ENCODE data around the gene CRK. TPM values are rescaled to one million over a fixed set of nuclear protein-coding genes. Genes with fewer than 3 reads are reported as not detected.
A peak's percentile ranks its signal among the peaks of the same experiment; 100 is the strongest.

Gene CRK
- total RNA-seq, 5 donors from 2014 or later (not counting 1 experiment from before 2014, with no cell fraction given): 18.0 to 26.8 (median 22.6) TPM

DNA sequence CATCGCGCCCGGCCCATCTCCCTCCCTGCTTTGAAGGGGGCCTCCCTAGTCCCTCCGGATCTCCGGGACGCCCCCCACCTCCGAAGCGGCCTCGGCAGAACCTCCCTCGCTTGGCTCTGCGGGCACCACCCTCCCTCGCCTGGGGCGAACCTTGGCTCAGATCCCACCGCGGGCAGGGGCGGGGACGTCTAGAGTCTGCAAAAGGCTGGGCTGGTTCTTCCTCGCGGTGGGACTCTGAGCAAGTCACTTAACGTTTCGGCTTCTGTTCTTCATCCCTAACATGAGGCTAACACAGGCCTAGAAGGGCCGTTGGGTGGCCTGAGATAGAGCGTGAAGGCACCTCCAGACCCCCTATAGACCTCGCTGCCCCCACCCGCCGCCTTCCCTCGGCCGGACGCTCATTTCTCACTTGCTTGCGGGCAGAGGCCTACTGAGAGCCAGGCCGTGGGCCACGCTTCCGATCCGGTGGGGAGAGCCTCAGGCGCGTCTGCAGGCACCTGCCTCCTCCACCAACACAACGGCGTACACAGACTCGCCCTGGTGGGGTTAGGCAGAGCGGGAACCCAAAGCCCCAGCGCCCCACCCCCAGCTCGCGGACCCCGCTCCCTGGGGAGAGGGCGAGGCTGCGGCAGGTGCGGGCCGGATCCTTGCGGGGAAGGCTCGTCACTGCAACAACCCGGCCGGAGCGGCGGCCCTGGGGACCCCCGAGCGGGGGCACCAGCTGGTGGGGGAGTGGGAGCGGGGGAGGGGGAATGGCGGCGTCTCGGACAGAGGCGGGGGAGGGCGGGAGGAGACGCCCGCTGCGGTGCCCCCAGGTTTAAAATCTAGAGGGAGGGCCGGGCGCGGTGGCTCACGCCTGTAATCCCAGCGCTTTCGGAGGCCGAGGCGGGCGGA is 31.0 kb upstream of the CRK start:
- H3K27ac Mint-ChIP-seq: peak overlapping the region; percentile 90 to 93
- peak; percentile 51 to 85 (median 68) for DNase-seq
- ChIA-PET CTCF (interaction anchor here in 1 of 2 donors (1.0 to 1.2 kb wide), 3 partner anchors 29 to 122 kb away, joined by 3 to 6 read pairs (median 3); no protein-coding TSS in a partner anchor), POLR2A (interaction anchor here in 1 of 2 donors (0.7 kb wide), 1 partner anchor 57 kb away, joined by 5 read pairs; no protein-coding TSS in a partner anchor)
- peaks cover 27 to 37% (median 30%) of the 10 kb centered on the region in 3 donors for H3K4me1 Mint-ChIP-seq
- H3K9me3 Mint-ChIP-seq: no peaks in the 10 kb centered on the region
- Histone ChIP-seq H3K4me1 (ENCODE audit: control insufficient read depth in 1 of 2, extremely low read depth in 1 of 2, insufficient read depth in 2 of 2, low read length in 2 of 2) (peaks cover 13 to 52% of the 10 kb centered on the region in 2 experiments), H3K4me3 (ENCODE audit: control insufficient read depth in 1 of 2, extremely low read depth in 1 of 2, low read length in 1 of 2) (peak overlapping the region; percentile 46 to 53), H3K36me3 (ENCODE audit: control insufficient read depth in 2 of 2, extremely low read depth in 1 of 2, insufficient read depth in 1 of 2, low read length in 1 of 2) (no peaks in the 10 kb centered on the region), H3K9me3 (no peaks in the 10 kb centered on the region), H3K27me3 (replicated peaks in 1 of 2; ENCODE audit: control insufficient read depth in 2 of 2, extremely low read depth in 1 of 2, insufficient read depth in 2 of 2, low read length in 1 of 2) (peaks cover 0 to 6% of the 10 kb centered on the region in 2 experiments), H3K27ac (ENCODE audit: low read length) (peak overlapping the region; percentile 72)
- H3K27me3 Mint-ChIP-seq: no peaks in the 10 kb centered on the region
- H3K36me3 Mint-ChIP-seq: peaks cover 6% of the 10 kb centered on the region
- 5% methylated on average over 60 of the region's 74 CpGs for WGBS (ENCODE audit: insufficient coverage)
- peak; percentile 36 to 41 (median 37) for ATAC-seq (replicated peaks in 1 of 4)
- H3K4me3 Mint-ChIP-seq: peak overlapping the region; percentile 79 to 81 (median 79)

DNA sequence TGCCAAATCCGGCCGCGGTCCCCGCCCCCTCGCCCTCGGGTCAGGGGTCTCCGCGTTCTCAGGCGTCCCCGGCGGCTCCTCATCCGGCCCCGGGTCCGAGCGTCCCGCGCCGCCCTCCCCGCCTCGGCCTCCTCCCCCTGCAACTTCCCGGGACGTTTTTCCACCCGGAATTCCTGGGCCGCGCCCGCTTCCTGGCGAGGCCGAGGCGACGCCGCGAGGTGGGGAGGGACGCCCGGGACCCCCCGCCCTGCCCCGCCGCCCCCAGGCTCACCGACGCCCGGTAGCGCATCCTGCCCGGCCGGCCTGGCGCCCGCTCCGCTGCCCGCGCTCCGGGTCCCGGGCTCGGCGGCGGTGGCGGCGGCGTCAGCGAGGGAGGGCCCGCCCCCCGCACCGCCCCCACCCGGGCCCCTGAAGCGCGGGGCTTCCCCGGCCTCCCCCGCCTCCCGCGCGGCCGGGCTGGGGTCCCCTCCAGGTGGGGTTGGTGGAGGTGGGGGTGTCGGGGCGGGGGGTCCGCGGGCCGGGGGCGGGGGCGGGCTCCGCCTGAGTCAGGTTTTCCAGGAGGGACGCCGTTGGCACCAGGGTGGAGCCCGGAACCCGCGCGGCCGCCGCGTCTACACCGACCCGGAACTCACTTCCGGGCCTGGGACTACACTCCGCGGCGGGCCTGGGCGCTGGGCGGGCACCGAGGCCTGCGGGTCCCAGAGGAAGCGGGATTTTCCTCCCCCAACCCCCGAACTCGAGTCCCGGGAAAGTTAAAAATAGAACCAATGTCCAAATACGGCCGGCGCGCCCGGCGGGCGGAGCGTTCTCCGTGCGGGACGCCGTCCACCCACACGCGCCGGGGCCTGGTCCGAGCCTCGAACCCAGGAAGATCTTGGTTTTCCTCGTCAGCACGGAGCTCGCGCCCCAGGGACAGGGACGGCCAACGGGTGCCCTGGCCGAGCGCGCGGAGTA is 29.7 kb upstream of the CRK start:
- peak overlapping the region; percentile 53 to 62 for H3K4me3 ChIP-seq (ENCODE audit: control insufficient read depth in 1 of 2, extremely low read depth in 1 of 2, low read length in 1 of 2)
- ChIA-PET POLR2A (no interaction called here), CTCF (interaction anchor here in 1 of 2 donors (1.0 kb wide), 1 partner anchor 120 kb away, joined by 3 read pairs; no protein-coding TSS in a partner anchor)
- WGBS (ENCODE audit: insufficient coverage): 2% methylated on average over 104 of the region's 127 CpGs
- ATAC-seq (replicated peaks in 1 of 4): peak; percentile 45 to 58 (median 50)
- Mint-ChIP-seq H3K9me3 (no peaks in the 10 kb centered on the region), H3K4me3 (peak overlapping the region; percentile 79 to 84 (median 79)), H3K27me3 (no peaks in the 10 kb centered on the region), H3K4me1 (peaks cover 26 to 34% (median 29%) of the 10 kb centered on the region in 3 donors), H3K36me3 (peaks cover 14% of the 10 kb centered on the region), H3K27ac (no peak overlapping the region)
- peak in 25 of 35 experiments; percentile 22 to 73 (median 42) for DNase-seq
- peaks cover 0 to 2% of the 10 kb centered on the region in 2 donors for H3K36me3 ChIP-seq (ENCODE audit: control insufficient read depth in 2 of 2, extremely low read depth in 1 of 2, insufficient read depth in 1 of 2, low read length in 1 of 2)
- peaks cover 0 to 6% of the 10 kb centered on the region in 2 experiments for H3K27me3 ChIP-seq (replicated peaks in 1 of 2; ENCODE audit: control insufficient read depth in 2 of 2, extremely low read depth in 1 of 2, insufficient read depth in 2 of 2, low read length in 1 of 2)
- no peaks in the 10 kb centered on the region for H3K9me3 ChIP-seq
- peaks cover 12 to 45% of the 10 kb centered on the region in 2 experiments for H3K4me1 ChIP-seq (ENCODE audit: control insufficient read depth in 1 of 2, extremely low read depth in 1 of 2, insufficient read depth in 2 of 2, low read length in 2 of 2)
- peak overlapping the region; percentile 72 for H3K27ac ChIP-seq (ENCODE audit: low read length)

DNA sequence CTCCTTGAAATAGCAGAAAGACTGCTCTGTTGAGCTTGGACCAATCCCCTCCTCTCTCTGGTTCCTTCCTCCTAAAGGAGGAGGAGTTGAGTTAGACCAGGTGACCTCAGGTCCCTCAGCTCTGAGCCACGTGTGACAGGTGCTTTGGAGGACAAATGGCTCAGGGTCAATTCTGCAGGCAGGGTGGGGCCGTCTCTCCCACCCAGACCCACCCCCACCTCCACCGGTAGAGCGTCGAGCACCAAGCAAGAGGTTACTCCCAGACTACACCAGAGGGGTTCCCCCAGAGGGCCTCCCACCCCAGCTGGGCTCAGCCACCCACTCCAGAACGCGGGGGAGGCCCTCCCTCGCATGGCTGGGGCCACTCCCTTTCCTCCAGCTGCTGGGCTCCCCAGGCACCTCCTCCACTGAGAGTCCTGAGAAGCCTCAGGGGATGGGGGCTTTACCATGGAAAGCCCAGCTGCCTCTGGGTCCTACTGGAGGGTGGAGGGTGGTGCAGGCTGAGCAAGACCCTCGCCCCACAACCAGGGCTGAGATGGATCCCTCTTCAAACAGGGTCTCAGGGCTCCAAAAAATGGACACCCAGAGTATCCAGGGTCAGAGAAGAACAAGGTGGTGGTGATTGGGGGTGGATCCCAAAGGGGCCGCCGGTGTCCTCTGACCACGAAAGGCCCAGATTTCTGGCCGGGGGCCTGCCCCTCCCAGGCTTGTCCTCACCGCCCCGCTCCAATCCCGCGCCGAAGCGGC is 28.8 kb upstream of the CRK start:
- CTCF ChIA-PET: no interaction called here
- H3K4me3 Mint-ChIP-seq: peak overlapping the region; percentile 69 to 84 (median 74)
- H3K27ac Mint-ChIP-seq: peak overlapping the region; percentile 82 to 86
- no peaks in the 10 kb centered on the region for H3K27me3 Mint-ChIP-seq
- ATAC-seq (replicated peaks in 1 of 4) (peak; percentile 18 to 56 (median 22)), DNase-seq (peak in 33 of 35 experiments; percentile 30 to 73 (median 46))
- H3K36me3 Mint-ChIP-seq: peaks cover 14% of the 10 kb centered on the region
- Histone ChIP-seq H3K4me3 (ENCODE audit: control insufficient read depth in 1 of 2, extremely low read depth in 1 of 2, low read length in 1 of 2) (peak overlapping the region; percentile 35 to 40), H3K27ac (ENCODE audit: low read length) (peak overlapping the region; percentile 56), H3K9me3 (no peaks in the 10 kb centered on the region), H3K4me1 (ENCODE audit: control insufficient read depth in 1 of 2, extremely low read depth in 1 of 2, insufficient read depth in 2 of 2, low read length in 2 of 2) (peaks cover 12 to 41% of the 10 kb centered on the region in 2 experiments), H3K27me3 (replicated peaks in 1 of 2; ENCODE audit: control insufficient read depth in 2 of 2, extremely low read depth in 1 of 2, insufficient read depth in 2 of 2, low read length in 1 of 2) (peaks cover 0 to 6% of the 10 kb centered on the region in 2 experiments), H3K36me3 (ENCODE audit: control insufficient read depth in 2 of 2, extremely low read depth in 1 of 2, insufficient read depth in 1 of 2, low read length in 1 of 2) (peaks cover 0 to 2% of the 10 kb centered on the region in 2 donors)
- H3K4me1 Mint-ChIP-seq: peaks cover 17 to 27% (median 23%) of the 10 kb centered on the region in 3 donors
- POLR2A ChIA-PET: no interaction called here
- WGBS (ENCODE audit: insufficient coverage): 8% methylated on average over 14 of the region's 19 CpGs
- H3K9me3 Mint-ChIP-seq: no peaks in the 10 kb centered on the region

GRCh38 chr17:1484060-1484535 is 28.1 kb upstream of the CRK start:
- Mint-ChIP-seq H3K36me3 (peaks cover 14% of the 10 kb centered on the region), H3K4me1 (peaks cover 17 to 25% (median 19%) of the 10 kb centered on the region in 3 donors), H3K9me3 (no peaks in the 10 kb centered on the region), H3K27ac (peak overlapping the region in 1 of 2 donors; percentile 6), H3K4me3 (peak overlapping the region; percentile 59 to 84 (median 69)), H3K27me3 (no peaks in the 10 kb centered on the region)
- Histone ChIP-seq H3K9me3 (no peaks in the 10 kb centered on the region), H3K27me3 (replicated peaks in 1 of 2; ENCODE audit: control insufficient read depth in 2 of 2, extremely low read depth in 1 of 2, insufficient read depth in 2 of 2, low read length in 1 of 2) (peaks cover 0 to 6% of the 10 kb centered on the region in 2 experiments), H3K4me1 (ENCODE audit: control insufficient read depth in 1 of 2, extremely low read depth in 1 of 2, insufficient read depth in 2 of 2, low read length in 2 of 2) (peaks cover 12 to 40% of the 10 kb centered on the region in 2 experiments), H3K36me3 (ENCODE audit: control insufficient read depth in 2 of 2, extremely low read depth in 1 of 2, insufficient read depth in 1 of 2, low read length in 1 of 2) (peaks cover 0 to 2% of the 10 kb centered on the region in 2 donors), H3K4me3 (ENCODE audit: control insufficient read depth in 1 of 2, extremely low read depth in 1 of 2, low read length in 1 of 2) (no peak overlapping the region), H3K27ac (ENCODE audit: low read length) (no peak overlapping the region)
- DNase-seq: no peak
- POLR2A ChIA-PET: no interaction called here
- CTCF ChIA-PET: no interaction called here
- ATAC-seq (replicated peaks in 1 of 4): no peak
- 98% methylated on average over 26 of the region's 29 CpGs for WGBS (ENCODE audit: insufficient coverage)

DNA sequence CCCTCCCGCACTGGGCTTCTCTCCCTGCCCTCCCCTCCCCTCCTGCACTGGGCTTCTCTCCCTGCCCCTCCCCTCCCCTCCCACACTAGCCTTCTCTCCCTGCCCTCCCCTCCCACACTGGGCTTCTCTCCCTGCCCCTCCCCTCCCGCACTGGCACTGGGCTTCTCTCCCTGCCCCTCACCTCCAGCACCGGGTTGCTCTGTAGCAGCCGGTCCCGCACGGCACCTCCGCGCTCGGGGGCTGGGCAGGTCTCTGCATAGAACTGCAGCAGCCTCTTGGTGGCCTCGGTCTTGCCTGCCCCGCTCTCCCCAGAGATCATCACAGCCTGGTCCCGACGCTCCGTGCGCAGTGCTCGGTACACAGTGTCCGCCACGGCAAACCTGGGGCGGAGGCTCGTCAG is 26.6 kb upstream of the CRK start:
- Histone ChIP-seq H3K27ac (ENCODE audit: low read length) (no peak overlapping the region), H3K27me3 (replicated peaks in 1 of 2; ENCODE audit: control insufficient read depth in 2 of 2, extremely low read depth in 1 of 2, insufficient read depth in 2 of 2, low read length in 1 of 2) (peaks cover 0 to 6% of the 10 kb centered on the region in 2 experiments), H3K4me1 (ENCODE audit: control insufficient read depth in 1 of 2, extremely low read depth in 1 of 2, insufficient read depth in 2 of 2, low read length in 2 of 2) (peaks cover 12 to 28% of the 10 kb centered on the region in 2 experiments), H3K9me3 (no peaks in the 10 kb centered on the region), H3K4me3 (ENCODE audit: control insufficient read depth in 1 of 2, extremely low read depth in 1 of 2, low read length in 1 of 2) (no peak overlapping the region), H3K36me3 (ENCODE audit: control insufficient read depth in 2 of 2, extremely low read depth in 1 of 2, insufficient read depth in 1 of 2, low read length in 1 of 2) (peaks cover 0 to 8% of the 10 kb centered on the region in 2 donors)
- ChIA-PET CTCF (no interaction called here), POLR2A (no interaction called here)
- H3K4me3 Mint-ChIP-seq: no peak overlapping the region
- 98% methylated on average over 17 of the region's 20 CpGs for WGBS (ENCODE audit: insufficient coverage)
- no peaks in the 10 kb centered on the region for H3K9me3 Mint-ChIP-seq
- H3K27ac Mint-ChIP-seq: no peak overlapping the region
- no peaks in the 10 kb centered on the region for H3K27me3 Mint-ChIP-seq
- DNase-seq: no peak
- peaks cover 9 to 16% (median 12%) of the 10 kb centered on the region in 3 donors for H3K4me1 Mint-ChIP-seq
- no peak for ATAC-seq (replicated peaks in 1 of 4)
- peaks cover 18% of the 10 kb centered on the region for H3K36me3 Mint-ChIP-seq

Data from T-cell (primary cell).